ENCODE measurements around the gene PROC.

DNA sequence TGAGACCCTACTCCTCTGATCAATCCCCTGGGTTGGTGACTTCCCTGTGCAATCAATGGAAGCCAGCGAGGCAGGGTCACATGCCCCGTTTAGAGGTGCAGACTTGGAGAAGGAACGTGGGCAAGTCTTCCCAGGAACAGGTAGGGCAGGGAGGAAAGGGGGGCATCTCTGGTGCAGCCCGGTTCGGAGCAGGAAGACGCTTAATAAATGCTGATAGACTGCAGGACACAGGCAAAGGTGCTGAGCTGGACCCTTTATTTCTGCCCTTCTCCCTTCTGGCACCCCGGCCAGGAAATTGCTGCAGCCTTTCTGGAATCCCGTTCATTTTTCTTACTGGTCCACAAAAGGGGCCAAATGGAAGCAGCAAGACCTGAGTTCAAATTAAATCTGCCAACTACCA lies 821 bp upstream of the PROC start:
- no peak for TF ChIP-seq POLR2A (IDR thresholded peaks at IDR 0.05)
- TF ChIP-seq, protein P1, sequence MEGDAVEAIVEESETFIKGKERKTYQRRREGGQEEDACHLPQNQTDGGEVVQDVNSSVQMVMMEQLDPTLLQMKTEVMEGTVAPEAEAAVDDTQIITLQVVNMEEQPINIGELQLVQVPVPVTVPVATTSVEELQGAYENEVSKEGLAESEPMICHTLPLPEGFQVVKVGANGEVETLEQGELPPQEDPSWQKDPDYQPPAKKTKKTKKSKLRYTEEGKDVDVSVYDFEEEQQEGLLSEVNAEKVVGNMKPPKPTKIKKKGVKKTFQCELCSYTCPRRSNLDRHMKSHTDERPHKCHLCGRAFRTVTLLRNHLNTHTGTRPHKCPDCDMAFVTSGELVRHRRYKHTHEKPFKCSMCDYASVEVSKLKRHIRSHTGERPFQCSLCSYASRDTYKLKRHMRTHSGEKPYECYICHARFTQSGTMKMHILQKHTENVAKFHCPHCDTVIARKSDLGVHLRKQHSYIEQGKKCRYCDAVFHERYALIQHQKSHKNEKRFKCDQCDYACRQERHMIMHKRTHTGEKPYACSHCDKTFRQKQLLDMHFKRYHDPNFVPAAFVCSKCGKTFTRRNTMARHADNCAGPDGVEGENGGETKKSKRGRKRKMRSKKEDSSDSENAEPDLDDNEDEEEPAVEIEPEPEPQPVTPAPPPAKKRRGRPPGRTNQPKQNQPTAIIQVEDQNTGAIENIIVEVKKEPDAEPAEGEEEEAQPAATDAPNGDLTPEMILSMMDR (IDR thresholded peaks at IDR 0.05) = no peak
